GM23338 (cell line): ENCODE results near the gene MYORG.
A peak's percentile ranks its signal among the peaks of the same experiment; 100 is the strongest.

Experiments
- REST ChIP-seq: IDR thresholded peaks from one replicate; pipeline ENCODE4 v1.6.1; 2018; ENCODE audit warnings: antibody characterized with exemption; ENCODE audit not compliant: unreplicated experiment
- TF ChIP-seq, protein P1 (sequence below), 2 experiments: fragments of 200-600 bp in 1 of 2; sonication (generic) in 1 of 2; conservative IDR thresholded peaks; 2 replicates each; pipeline versions ENCODE4 v1.5.1 to v1.6.1; 2016 to 2017; ENCODE audit warnings: antibody characterized with exemption in 2 of 2, low read depth in 2 of 2, mild to moderate bottlenecking in 2 of 2, moderate library complexity in 1 of 2

GRCh38 chr9:34403554-34404380, 27.1 kb upstream of the MYORG start:
- TF ChIP-seq REST: peak; percentile 33
- TF ChIP-seq, protein P1, sequence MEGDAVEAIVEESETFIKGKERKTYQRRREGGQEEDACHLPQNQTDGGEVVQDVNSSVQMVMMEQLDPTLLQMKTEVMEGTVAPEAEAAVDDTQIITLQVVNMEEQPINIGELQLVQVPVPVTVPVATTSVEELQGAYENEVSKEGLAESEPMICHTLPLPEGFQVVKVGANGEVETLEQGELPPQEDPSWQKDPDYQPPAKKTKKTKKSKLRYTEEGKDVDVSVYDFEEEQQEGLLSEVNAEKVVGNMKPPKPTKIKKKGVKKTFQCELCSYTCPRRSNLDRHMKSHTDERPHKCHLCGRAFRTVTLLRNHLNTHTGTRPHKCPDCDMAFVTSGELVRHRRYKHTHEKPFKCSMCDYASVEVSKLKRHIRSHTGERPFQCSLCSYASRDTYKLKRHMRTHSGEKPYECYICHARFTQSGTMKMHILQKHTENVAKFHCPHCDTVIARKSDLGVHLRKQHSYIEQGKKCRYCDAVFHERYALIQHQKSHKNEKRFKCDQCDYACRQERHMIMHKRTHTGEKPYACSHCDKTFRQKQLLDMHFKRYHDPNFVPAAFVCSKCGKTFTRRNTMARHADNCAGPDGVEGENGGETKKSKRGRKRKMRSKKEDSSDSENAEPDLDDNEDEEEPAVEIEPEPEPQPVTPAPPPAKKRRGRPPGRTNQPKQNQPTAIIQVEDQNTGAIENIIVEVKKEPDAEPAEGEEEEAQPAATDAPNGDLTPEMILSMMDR (conservative IDR thresholded peaks at IDR 0.05; ENCODE audit: low read depth in 2 of 2): peak; percentile 91 to 100
